ENCODE data around the gene ZNF800. TPM values are rescaled to one million over a fixed set of nuclear protein-coding genes. Genes with fewer than 3 reads are reported as not detected.
"Not testable (repeated sequence)": the region's sequence is repeated elsewhere in the genome, so short reads cannot be mapped to it uniquely, and the experiment has no call there.

The ZNF800 gene
- total RNA-seq (10 to 100 TPM; 43.8 TPM), polyA plus RNA-seq (51.5 TPM)

GRCh38 chr7:127392566-127393367 is at the start of gene ZNF800:
Gene ZNF800 (minus strand): TSS chr7:127392708. CDS start chr7:127391557, 1,151 bp downstream.
- H3K27ac Mint-ChIP-seq = peak within 1 kb of the TSS; percentile 92 to 100 (median 99)
- H3K4me1 Mint-ChIP-seq = peaks cover 51 to 59% (median 56%) of the 10 kb centered on the region in 3 donors

GRCh38 chr7:127440206-127440605 is 47.7 kb upstream of the ZNF800 start:
- ChIA-PET CTCF (no interaction called here), POLR2A (no interaction called here)
- Mint-ChIP-seq H3K27me3 (peaks cover 6 to 28% of the 10 kb centered on the region in 2 donors), H3K27ac (peak overlapping the region in 1 of 8 donors; percentile 58), H3K4me1 (no peaks in the 10 kb centered on the region), H3K36me3 (peaks cover 0 to 4% (median 1%) of the 10 kb centered on the region in 3 donors), H3K4me3 (no peak overlapping the region), H3K9me3 (peaks cover 0 to 2% (median 0%) of the 10 kb centered on the region in 5 donors)
- no peaks in the 10 kb centered on the region for H3K27me3 ChIP-seq (ENCODE audit: insufficient read depth, low read length, poor library complexity, severe bottlenecking)
- no peak overlapping the region for H3K27ac ChIP-seq (ENCODE audit: low read depth, low read length)
- no peak for DNase-seq
- H3K36me3 ChIP-seq (ENCODE audit: insufficient read depth, low read length) = no peaks in the 10 kb centered on the region
- no peak overlapping the region for H3K4me3 ChIP-seq (ENCODE audit: low read length)
- H3K4me1 ChIP-seq (ENCODE audit: insufficient read depth, low read length) = no peaks in the 10 kb centered on the region
- no peaks in the 10 kb centered on the region for H3K9me3 ChIP-seq (ENCODE audit: low read length)

More at GRCh38 chr7:127392566-127393367, at the start of gene ZNF800:
- H3K4me3 Mint-ChIP-seq = peak within 1 kb of the TSS; percentile 92 to 100 (median 98)
- H3K4me1 ChIP-seq (ENCODE audit: insufficient read depth, low read length) = peaks cover 44% of the 10 kb centered on the region
- H3K4me3 ChIP-seq (ENCODE audit: low read length) = peak within 1 kb of the TSS; percentile 95
- peaks cover 0 to 8% of the 10 kb centered on the region in 2 donors for H3K27me3 Mint-ChIP-seq
- peaks cover 0 to 37% (median 14%) of the 10 kb centered on the region in 3 donors for H3K36me3 Mint-ChIP-seq
- no peaks in the 10 kb centered on the region for H3K9me3 ChIP-seq (ENCODE audit: low read length)
- H3K27me3 ChIP-seq (ENCODE audit: insufficient read depth, low read length, poor library complexity, severe bottlenecking) = no peaks in the 10 kb centered on the region
- H3K9me3 Mint-ChIP-seq = no peaks in the 10 kb centered on the region
- H3K36me3 ChIP-seq (ENCODE audit: insufficient read depth, low read length) = peaks cover 8% of the 10 kb centered on the region
- ChIA-PET POLR2A (interaction anchor here (0.6 to 2.8 kb wide), 19 partner anchors 9 to 139 kb away, joined by 3 to 22 read pairs (median 4); no protein-coding TSS in a partner anchor), CTCF (interaction anchor here (0.8 to 3.7 kb wide), 8 partner anchors 10 to 55 kb away, joined by 3 to 32 read pairs (median 4); no protein-coding TSS in a partner anchor)
- DNase-seq = peak; percentile 78 to 91 (median 87)
- H3K27ac ChIP-seq (ENCODE audit: low read depth, low read length) = peak within 1 kb of the TSS; percentile 99

- peaks cover 0 to 2% (median 0%) of the 10 kb centered on the region in 5 donors for H3K9me3 Mint-ChIP-seq
- Histone ChIP-seq H3K4me3 (ENCODE audit: low read length) (no peak overlapping the region), H3K27ac (ENCODE audit: low read depth, low read length) (no peak overlapping the region), H3K4me1 (ENCODE audit: insufficient read depth, low read length) (no peaks in the 10 kb centered on the region), H3K36me3 (ENCODE audit: insufficient read depth, low read length) (no peaks in the 10 kb centered on the region), H3K9me3 (ENCODE audit: low read length) (no peaks in the 10 kb centered on the region), H3K27me3 (ENCODE audit: insufficient read depth, low read length, poor library complexity, severe bottlenecking) (no peaks in the 10 kb centered on the region)
- peaks cover 6 to 24% of the 10 kb centered on the region in 2 donors for H3K27me3 Mint-ChIP-seq
- H3K27ac Mint-ChIP-seq = no peak overlapping the region
- no peaks in the 10 kb centered on the region for H3K4me1 Mint-ChIP-seq
- H3K36me3 Mint-ChIP-seq = peaks cover 0 to 1% (median under 1%) of the 10 kb centered on the region in 3 donors
- H3K4me3 Mint-ChIP-seq = no peak overlapping the region
- POLR2A ChIA-PET = no interaction called here
- DNase-seq = no peak
- CTCF ChIA-PET = interaction anchor here (1.1 to 2.1 kb wide), 2 partner anchors 9 to 91 kb away, joined by 4 to 7 read pairs; no protein-coding TSS in a partner anchor
These were observed 46.3 kb upstream of the ZNF800 start for GRCh38 chr7:127438836-127439235.

- no peak for DNase-seq
- POLR2A ChIA-PET = no interaction called here
- Histone ChIP-seq H3K9me3 (ENCODE audit: low read length) (no peaks in the 10 kb centered on the region), H3K36me3 (ENCODE audit: insufficient read depth, low read length) (no peaks in the 10 kb centered on the region), H3K27ac (ENCODE audit: low read depth, low read length) (no peak overlapping the region), H3K4me1 (ENCODE audit: insufficient read depth, low read length) (no peaks in the 10 kb centered on the region), H3K4me3 (ENCODE audit: low read length) (no peak overlapping the region), H3K27me3 (ENCODE audit: insufficient read depth, low read length, poor library complexity, severe bottlenecking) (no peaks in the 10 kb centered on the region)
- Mint-ChIP-seq H3K9me3 (peaks cover 0 to under 1% (median 0%) of the 10 kb centered on the region in 5 donors), H3K27ac (no peak overlapping the region), H3K27me3 (peaks cover 6 to 24% of the 10 kb centered on the region in 2 donors), H3K36me3 (no peaks in the 10 kb centered on the region), H3K4me3 (no peak overlapping the region), H3K4me1 (no peaks in the 10 kb centered on the region)
- CTCF ChIA-PET = interaction anchor here (2.1 kb wide), 1 partner anchor 10 kb away, joined by 7 read pairs; no protein-coding TSS in a partner anchor
These were observed 45.3 kb upstream of the ZNF800 start for GRCh38 chr7:127437837-127438236.

- Histone ChIP-seq H3K27me3 (ENCODE audit: insufficient read depth, low read length, poor library complexity, severe bottlenecking) (no peaks in the 10 kb centered on the region), H3K27ac (ENCODE audit: low read depth, low read length) (no peak overlapping the region), H3K4me1 (ENCODE audit: insufficient read depth, low read length) (no peaks in the 10 kb centered on the region), H3K4me3 (ENCODE audit: low read length) (no peak overlapping the region), H3K9me3 (ENCODE audit: low read length) (no peaks in the 10 kb centered on the region), H3K36me3 (ENCODE audit: insufficient read depth, low read length) (no peaks in the 10 kb centered on the region)
- no peak overlapping the region for H3K27ac Mint-ChIP-seq
- H3K4me3 Mint-ChIP-seq = no peak overlapping the region
- H3K4me1 Mint-ChIP-seq = no peaks in the 10 kb centered on the region
- no peaks in the 10 kb centered on the region for H3K36me3 Mint-ChIP-seq
- no peak for DNase-seq
- no peaks in the 10 kb centered on the region for H3K9me3 Mint-ChIP-seq
- H3K27me3 Mint-ChIP-seq = peaks cover 3 to 20% of the 10 kb centered on the region in 2 donors
- POLR2A ChIA-PET = no interaction called here
- CTCF ChIA-PET = interaction anchor here (2.1 kb wide), 1 partner anchor 10 kb away, joined by 7 read pairs; no protein-coding TSS in a partner anchor
These were observed 44.7 kb upstream of the ZNF800 start for GRCh38 chr7:127437241-127437640.

GRCh38 chr7:127429281-127429680 is 36.8 kb upstream of the ZNF800 start:
- DNase-seq; H3K4me1 Mint-ChIP-seq; POLR2A ChIA-PET; H3K27ac ChIP-seq (ENCODE audit: low read depth, low read length); H3K4me3 Mint-ChIP-seq; H3K4me1 ChIP-seq (ENCODE audit: insufficient read depth, low read length); H3K4me3 ChIP-seq (ENCODE audit: low read length); H3K9me3 ChIP-seq (ENCODE audit: low read length); H3K27me3 ChIP-seq (ENCODE audit: insufficient read depth, low read length, poor library complexity, severe bottlenecking); H3K9me3 Mint-ChIP-seq; H3K36me3 ChIP-seq (ENCODE audit: insufficient read depth, low read length); H3K27ac Mint-ChIP-seq; H3K36me3 Mint-ChIP-seq: not testable (repeated sequence)
- H3K27me3 Mint-ChIP-seq = peaks cover 2 to 16% of the 10 kb centered on the region in 2 donors
- CTCF ChIA-PET = interaction anchor here (0.8 to 2.6 kb wide), 2 partner anchors 18 to 81 kb away, joined by 3 to 10 read pairs; no protein-coding TSS in a partner anchor

- Mint-ChIP-seq H3K4me1 (peaks cover 22 to 32% (median 22%) of the 10 kb centered on the region in 3 donors), H3K36me3 (peaks cover 0 to 10% (median 0%) of the 10 kb centered on the region in 3 donors), H3K27me3 (peaks cover 0 to 3% of the 10 kb centered on the region in 2 donors), H3K9me3 (peaks cover 0 to 2% (median 0%) of the 10 kb centered on the region in 5 donors), H3K4me3 (no peak overlapping the region), H3K27ac (no peak overlapping the region)
- no peak overlapping the region for H3K4me3 ChIP-seq (ENCODE audit: low read length)
- no peaks in the 10 kb centered on the region for H3K36me3 ChIP-seq (ENCODE audit: insufficient read depth, low read length)
- DNase-seq = no peak
- CTCF ChIA-PET = no interaction called here
- H3K9me3 ChIP-seq (ENCODE audit: low read length) = no peaks in the 10 kb centered on the region
- peaks cover 25% of the 10 kb centered on the region for H3K4me1 ChIP-seq (ENCODE audit: insufficient read depth, low read length)
- POLR2A ChIA-PET = interaction anchor here (2.4 kb wide), 1 partner anchor 26 kb away, joined by 7 read pairs; the partner anchor contains the start of gene ZNF800
- no peak overlapping the region for H3K27ac ChIP-seq (ENCODE audit: low read depth, low read length)
- H3K27me3 ChIP-seq (ENCODE audit: insufficient read depth, low read length, poor library complexity, severe bottlenecking) = no peaks in the 10 kb centered on the region
These were observed 26.7 kb upstream of the ZNF800 start for GRCh38 chr7:127419196-127419595.

- Mint-ChIP-seq H3K27ac (peak overlapping the region in 3 of 8 donors; percentile 23 to 61 (median 59)), H3K9me3 (peaks cover 0 to 2% (median 0%) of the 10 kb centered on the region in 5 donors), H3K4me3 (peak overlapping the region in 1 of 7 donors; percentile 27), H3K4me1 (peaks cover 30 to 40% (median 30%) of the 10 kb centered on the region in 3 donors), H3K36me3 (peaks cover 0 to 10% (median 0%) of the 10 kb centered on the region in 3 donors), H3K27me3 (no peaks in the 10 kb centered on the region)
- Histone ChIP-seq H3K27ac (ENCODE audit: low read depth, low read length) (no peak overlapping the region), H3K4me3 (ENCODE audit: low read length) (no peak overlapping the region), H3K4me1 (ENCODE audit: insufficient read depth, low read length) (peaks cover 31% of the 10 kb centered on the region), H3K9me3 (ENCODE audit: low read length) (no peaks in the 10 kb centered on the region), H3K27me3 (ENCODE audit: insufficient read depth, low read length, poor library complexity, severe bottlenecking) (no peaks in the 10 kb centered on the region), H3K36me3 (ENCODE audit: insufficient read depth, low read length) (no peaks in the 10 kb centered on the region)
- POLR2A ChIA-PET = interaction anchor here (2.4 kb wide), 1 partner anchor 26 kb away, joined by 7 read pairs; the partner anchor contains the start of gene ZNF800
- no peak for DNase-seq
- CTCF ChIA-PET = interaction anchor here (1.2 to 1.9 kb wide), 2 partner anchors 27 to 29 kb away, joined by 3 to 13 read pairs; no protein-coding TSS in a partner anchor
These were observed 26.0 kb upstream of the ZNF800 start for GRCh38 chr7:127418459-127418858.
